ENCODE measurements around the gene SALL4. TPM values are rescaled to one million over a fixed set of nuclear protein-coding genes. Genes with fewer than 3 reads are reported as not detected.
"Not testable (repeated sequence)": the region's sequence is repeated elsewhere in the genome, so short reads cannot be mapped to it uniquely, and the experiment has no call there.

The SALL4 gene
- not detected for total RNA-seq

DNA sequence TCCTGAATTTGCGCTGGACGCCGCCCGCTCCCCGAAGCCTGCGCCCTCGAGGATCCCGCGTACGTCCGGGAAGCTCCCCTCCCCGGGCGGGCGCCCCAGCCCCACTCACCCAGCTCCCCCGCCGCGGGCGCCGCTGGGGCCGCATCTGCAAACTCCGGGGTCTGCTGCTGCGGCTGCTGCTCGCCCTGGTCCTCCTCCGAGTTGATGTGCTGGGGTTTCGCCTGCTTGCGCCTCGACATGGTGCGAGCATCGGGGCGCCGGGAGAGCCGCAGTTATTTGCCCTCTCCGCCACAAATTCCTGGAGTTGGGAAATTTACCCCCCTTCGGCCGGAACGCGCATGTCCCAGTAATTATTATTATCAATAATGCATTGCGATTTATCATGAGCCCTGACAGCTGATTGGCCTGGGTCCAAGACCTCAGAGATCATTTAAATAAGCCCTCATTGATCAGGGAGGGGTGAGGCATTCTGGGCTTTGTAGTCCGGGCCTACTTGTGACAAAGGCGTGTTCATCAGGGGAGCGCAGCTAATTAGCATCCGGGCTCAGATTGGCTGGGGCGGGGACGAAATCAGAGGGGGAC, at the start of gene SALL4:
TSS of gene SALL4 (minus strand) at position 352 of the 582 bp plus-strand sequence. CDS start at position 239, 113 bp downstream.
- H3K36me3 Mint-ChIP-seq (ENCODE audit: low read depth), result no peaks in the 10 kb centered on the region
- no peak within 1 kb of the TSS for H3K27ac Mint-ChIP-seq
- POLR2A ChIA-PET, result no interaction called here
- H3K27me3 Mint-ChIP-seq, result peaks cover 68% of the 10 kb centered on the region
- H3K9me3 Mint-ChIP-seq, result no peaks in the 10 kb centered on the region
- no peak within 1 kb of the TSS for H3K4me3 Mint-ChIP-seq
- CTCF ChIA-PET, result no interaction called here
- H3K4me1 Mint-ChIP-seq, result peaks cover 6% of the 10 kb centered on the region
- DNase-seq, result no peak

DNA sequence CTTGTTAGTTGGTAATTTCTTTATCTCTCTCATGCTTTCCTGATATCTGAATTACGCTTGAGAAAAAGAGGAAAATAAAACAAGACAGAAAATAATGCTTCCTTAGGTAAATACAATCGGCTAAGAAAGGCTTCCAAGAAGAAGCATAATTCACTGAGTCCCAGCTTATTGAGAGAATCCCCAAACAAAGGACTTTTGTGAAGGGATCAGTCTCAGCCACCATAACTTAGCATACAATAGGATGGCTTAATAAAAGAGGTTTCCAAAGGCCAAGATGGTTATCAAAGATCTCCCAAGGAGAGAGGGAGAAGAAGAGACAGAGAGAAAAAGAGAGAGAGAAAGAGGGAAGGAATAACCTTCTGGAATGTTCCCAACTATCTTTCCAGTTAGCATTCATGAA, 46.0 kb upstream of the SALL4 start:
- peaks cover 2% of the 10 kb centered on the region for H3K27me3 Mint-ChIP-seq
- CTCF ChIA-PET, result no interaction called here
- no peak overlapping the region for H3K27ac Mint-ChIP-seq
- POLR2A ChIA-PET, result no interaction called here
- no peak overlapping the region for H3K4me3 Mint-ChIP-seq
- DNase-seq, result no peak
- H3K4me1 Mint-ChIP-seq, result no peaks in the 10 kb centered on the region
- H3K9me3 Mint-ChIP-seq, result no peaks in the 10 kb centered on the region
- H3K36me3 Mint-ChIP-seq (ENCODE audit: low read depth), result no peaks in the 10 kb centered on the region

DNA sequence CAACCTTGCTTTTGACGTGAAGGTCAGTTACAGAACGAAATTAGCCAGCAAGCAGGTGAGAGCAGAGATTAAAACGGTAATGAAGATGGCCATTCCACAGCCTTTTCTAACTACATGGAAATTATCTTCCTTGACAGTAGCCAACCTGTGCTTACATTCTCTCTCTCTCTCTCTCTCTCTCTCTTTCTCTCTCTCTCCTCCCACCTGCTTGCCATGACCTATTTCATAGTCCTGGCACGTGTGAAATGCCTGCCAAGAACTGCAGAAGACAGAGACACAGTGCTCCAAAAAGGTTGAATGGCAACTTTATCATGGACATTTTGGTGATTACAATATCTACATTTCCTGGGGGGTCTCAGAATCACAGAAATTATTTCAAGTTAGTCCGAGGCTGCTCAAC, 38.5 kb upstream of the SALL4 start:
- POLR2A ChIA-PET, result no interaction called here
- CTCF ChIA-PET, result no interaction called here
- Mint-ChIP-seq H3K4me1 (no peaks in the 10 kb centered on the region), H3K27me3 (peaks cover 5% of the 10 kb centered on the region), H3K9me3 (no peaks in the 10 kb centered on the region), H3K4me3 (no peak overlapping the region), H3K36me3 (ENCODE audit: low read depth) (no peaks in the 10 kb centered on the region), H3K27ac (no peak overlapping the region)
- no peak for DNase-seq

DNA sequence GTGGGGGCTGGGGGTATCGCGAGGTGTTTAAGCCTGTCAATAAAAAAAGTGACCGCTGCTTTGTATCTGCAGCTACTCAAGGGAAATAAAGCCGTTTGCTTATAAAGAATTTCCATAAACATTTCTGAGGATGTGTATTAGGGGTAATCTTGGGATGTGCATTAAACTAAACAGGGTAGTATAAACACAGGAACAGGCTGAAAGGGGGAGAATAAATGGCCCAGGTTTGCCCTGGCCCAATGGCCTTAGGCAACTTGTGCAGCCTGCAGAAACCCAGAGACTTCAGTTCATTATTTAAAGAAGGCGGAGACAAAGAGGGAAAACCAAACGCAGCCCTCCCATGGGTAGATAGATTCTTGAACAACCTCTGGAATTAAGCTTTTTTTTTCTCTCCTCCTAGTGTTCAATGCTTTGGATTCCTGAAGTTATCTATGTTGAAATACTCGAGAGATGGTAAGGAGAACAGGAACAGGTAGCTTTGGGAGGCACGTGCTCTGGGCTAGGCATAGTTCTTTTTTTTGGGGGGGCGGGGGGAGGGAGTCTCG, 35.6 kb upstream of the SALL4 start:
- no peaks in the 10 kb centered on the region for H3K4me1 Mint-ChIP-seq
- CTCF ChIA-PET, result no interaction called here
- POLR2A ChIA-PET, result no interaction called here
- no peak overlapping the region for H3K4me3 Mint-ChIP-seq
- no peaks in the 10 kb centered on the region for H3K36me3 Mint-ChIP-seq (ENCODE audit: low read depth)
- no peak overlapping the region for H3K27ac Mint-ChIP-seq
- H3K9me3 Mint-ChIP-seq, result no peaks in the 10 kb centered on the region
- no peak for DNase-seq
- H3K27me3 Mint-ChIP-seq, result peaks cover 2% of the 10 kb centered on the region

DNA sequence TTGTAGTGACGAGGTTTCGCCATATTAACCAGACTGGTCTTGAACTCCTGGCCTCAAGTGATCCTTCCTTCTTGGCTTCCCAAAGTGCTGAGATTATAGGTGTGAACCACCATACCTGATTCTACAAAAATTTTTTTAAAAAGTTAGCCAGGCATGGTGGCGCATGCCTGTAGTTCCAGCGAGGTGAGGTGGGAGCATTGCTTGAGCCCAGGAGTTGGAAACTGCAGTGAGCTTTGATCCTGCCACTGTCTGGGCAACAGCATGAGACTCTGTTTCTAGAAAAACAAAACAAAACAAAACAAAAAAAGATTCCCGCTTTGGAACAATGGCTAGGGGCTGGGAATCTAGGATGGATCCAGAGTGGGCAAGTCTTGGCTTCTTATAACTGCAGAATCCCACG, 35.1 kb upstream of the SALL4 start:
- Mint-ChIP-seq H3K27me3 (peaks cover 2% of the 10 kb centered on the region), H3K27ac (no peak overlapping the region), H3K4me1 (no peaks in the 10 kb centered on the region), H3K4me3 (no peak overlapping the region), H3K9me3 (no peaks in the 10 kb centered on the region), H3K36me3 (ENCODE audit: low read depth) (no peaks in the 10 kb centered on the region)
- POLR2A ChIA-PET, result no interaction called here
- CTCF ChIA-PET, result interaction anchor here (0.7 kb wide), 1 partner anchor 207 kb away, joined by 4 read pairs; no protein-coding TSS in a partner anchor
- no peak for DNase-seq

DNA sequence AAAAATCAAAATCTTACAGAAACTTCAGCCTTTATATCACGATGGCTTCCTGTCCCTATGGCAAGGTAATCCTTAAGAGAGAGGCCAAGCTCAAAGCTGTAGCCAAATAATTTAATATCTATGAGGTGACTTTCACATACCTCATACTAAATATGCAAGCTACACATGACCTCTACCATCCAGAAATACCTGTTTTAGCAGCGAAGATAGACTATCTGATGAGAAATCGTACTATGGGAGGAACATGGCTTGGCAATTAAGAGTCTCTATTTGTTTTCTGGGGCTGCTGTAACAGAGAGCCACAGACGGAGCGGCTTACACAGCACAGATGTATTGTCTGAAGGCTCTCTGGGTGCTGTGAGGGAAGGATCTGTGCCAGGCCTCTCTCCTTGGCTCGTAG, 31.0 kb upstream of the SALL4 start:
- ChIA-PET POLR2A (no interaction called here), CTCF (no interaction called here)
- no peaks in the 10 kb centered on the region for H3K4me1 Mint-ChIP-seq
- no peaks in the 10 kb centered on the region for H3K9me3 Mint-ChIP-seq
- DNase-seq, result no peak
- peaks cover 7% of the 10 kb centered on the region for H3K27me3 Mint-ChIP-seq
- H3K36me3 Mint-ChIP-seq (ENCODE audit: low read depth), result no peaks in the 10 kb centered on the region
- H3K4me3 Mint-ChIP-seq, result no peak overlapping the region
- H3K27ac Mint-ChIP-seq, result no peak overlapping the region

DNA sequence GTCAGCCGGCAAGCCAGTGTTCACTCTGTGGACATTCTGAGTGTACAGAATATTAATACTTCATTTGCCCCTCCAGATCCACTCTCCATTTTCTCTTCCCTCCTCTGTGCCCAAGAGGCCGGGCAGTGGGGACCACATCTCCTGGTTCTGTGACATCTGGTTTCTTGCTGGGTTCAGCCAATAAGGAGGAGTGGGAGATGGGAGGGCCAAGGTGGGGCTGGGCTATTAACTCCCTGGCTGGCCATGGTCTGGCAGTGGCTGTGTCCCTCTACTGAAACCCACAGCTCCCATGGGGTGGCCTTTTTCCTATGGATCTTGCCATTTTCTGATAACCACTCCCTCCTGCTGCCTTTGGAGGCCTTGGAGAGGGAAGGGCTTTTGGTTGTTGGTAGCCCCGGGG, 30.0 kb upstream of the SALL4 start:
- POLR2A ChIA-PET, result no interaction called here
- no peaks in the 10 kb centered on the region for H3K9me3 Mint-ChIP-seq

DNA sequence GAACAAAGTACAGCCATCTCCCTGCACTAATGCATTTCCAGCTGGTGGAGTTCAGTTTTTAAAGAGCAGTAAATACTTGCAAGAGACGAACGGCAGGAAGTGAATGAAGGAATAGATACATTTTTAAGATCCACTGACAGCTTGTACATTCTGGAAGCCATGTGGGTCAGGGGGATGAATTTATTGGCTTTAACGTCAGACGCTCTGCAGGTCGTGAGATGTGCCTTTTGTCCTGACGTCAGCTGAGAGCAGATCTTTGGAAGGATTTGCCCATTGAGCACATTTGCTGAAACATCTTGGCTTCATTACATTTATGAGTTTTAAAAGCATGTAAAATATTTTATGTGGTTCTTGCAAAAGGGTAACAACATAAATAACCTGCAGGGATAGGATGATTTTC, 29.5 kb upstream of the SALL4 start:
- Mint-ChIP-seq H3K36me3 (ENCODE audit: low read depth) (no peaks in the 10 kb centered on the region), H3K4me1 (no peaks in the 10 kb centered on the region), H3K27me3 (peaks cover 7% of the 10 kb centered on the region), H3K27ac (no peak overlapping the region), H3K4me3 (no peak overlapping the region), H3K9me3 (no peaks in the 10 kb centered on the region)
- ChIA-PET POLR2A (no interaction called here), CTCF (no interaction called here)
- DNase-seq, result no peak

More for the DNA sequence above, 30.0 kb upstream of the SALL4 start:
- Mint-ChIP-seq H3K36me3 (ENCODE audit: low read depth) (no peaks in the 10 kb centered on the region), H3K27me3 (peaks cover 7% of the 10 kb centered on the region), H3K4me3 (no peak overlapping the region), H3K27ac (no peak overlapping the region), H3K4me1 (no peaks in the 10 kb centered on the region)
- no peak for DNase-seq
- CTCF ChIA-PET, result no interaction called here

DNA sequence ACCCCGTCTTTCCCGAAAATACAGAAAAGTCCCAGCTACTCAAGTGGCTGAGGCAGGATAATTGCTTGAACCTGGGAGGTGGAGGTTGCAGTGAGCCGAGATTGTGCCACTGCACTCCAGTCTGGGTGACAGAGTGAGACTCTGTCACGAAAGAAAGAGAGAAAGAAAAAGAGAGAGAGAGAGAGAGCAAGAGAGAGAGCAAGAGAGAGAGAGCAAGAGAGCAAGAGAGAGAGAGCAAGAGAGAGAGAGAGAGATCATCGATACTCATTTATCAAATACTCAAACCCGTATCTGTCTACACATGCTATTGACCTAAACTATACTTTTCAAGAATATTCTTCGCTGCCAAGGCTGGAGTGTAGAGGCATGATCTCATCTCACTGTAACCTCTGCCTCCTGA, 28.2 kb upstream of the SALL4 start:
- no peak for DNase-seq
- H3K9me3 Mint-ChIP-seq, result no peaks in the 10 kb centered on the region
- H3K36me3 Mint-ChIP-seq (ENCODE audit: low read depth), result no peaks in the 10 kb centered on the region
- peaks cover 5% of the 10 kb centered on the region for H3K27me3 Mint-ChIP-seq
- no peak overlapping the region for H3K4me3 Mint-ChIP-seq
- ChIA-PET CTCF (no interaction called here), POLR2A (no interaction called here)
- H3K4me1 Mint-ChIP-seq, result no peaks in the 10 kb centered on the region
- H3K27ac Mint-ChIP-seq, result no peak overlapping the region

DNA sequence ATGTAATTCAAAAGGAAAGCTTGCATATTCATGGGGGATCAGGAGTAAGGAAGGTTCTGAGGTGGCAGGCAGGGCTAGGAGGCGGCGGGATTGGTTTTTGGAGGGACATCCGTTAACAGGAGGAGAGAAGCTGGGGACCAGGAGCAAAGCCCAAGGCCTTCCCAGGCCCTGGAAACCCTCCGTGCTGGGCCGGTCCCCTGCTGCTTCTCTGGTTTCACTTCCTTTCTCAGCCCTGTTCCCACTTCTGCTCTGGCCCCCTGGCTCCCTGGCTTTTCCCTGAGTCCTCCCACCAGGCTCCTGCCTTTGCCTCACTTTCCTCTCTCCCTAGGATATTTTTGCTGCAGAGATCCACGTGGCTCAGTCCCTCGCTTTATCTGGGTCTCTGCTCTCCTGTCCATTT, 26.4 kb upstream of the SALL4 start:
- H3K36me3 Mint-ChIP-seq (ENCODE audit: low read depth), result no peaks in the 10 kb centered on the region
- POLR2A ChIA-PET, result no interaction called here
- CTCF ChIA-PET, result no interaction called here
- H3K27me3 Mint-ChIP-seq, result peaks cover 5% of the 10 kb centered on the region
- H3K4me1 Mint-ChIP-seq, result no peaks in the 10 kb centered on the region
- H3K27ac Mint-ChIP-seq, result no peak overlapping the region
- H3K4me3 Mint-ChIP-seq, result no peak overlapping the region
- no peaks in the 10 kb centered on the region for H3K9me3 Mint-ChIP-seq
- no peak for DNase-seq

DNA sequence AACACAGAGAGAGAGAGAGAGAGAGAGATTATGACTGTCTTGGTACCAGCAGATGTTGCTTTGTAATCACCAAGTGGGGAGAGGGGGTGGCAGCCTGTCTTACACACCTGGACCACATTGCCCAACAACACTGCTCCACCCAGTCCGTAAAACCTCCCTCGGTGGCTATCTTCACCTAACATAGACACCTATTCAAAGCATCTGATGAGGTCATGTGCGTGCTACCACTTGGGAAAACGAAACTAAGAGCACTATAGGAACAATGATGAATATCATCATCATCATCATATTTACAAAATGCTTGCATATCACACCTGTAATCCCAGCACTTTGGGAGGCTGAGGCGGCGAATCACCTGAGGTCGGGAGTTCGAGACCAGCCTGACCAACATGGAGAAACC, 24.1 kb upstream of the SALL4 start:
- no peaks in the 10 kb centered on the region for H3K9me3 Mint-ChIP-seq

DNA sequence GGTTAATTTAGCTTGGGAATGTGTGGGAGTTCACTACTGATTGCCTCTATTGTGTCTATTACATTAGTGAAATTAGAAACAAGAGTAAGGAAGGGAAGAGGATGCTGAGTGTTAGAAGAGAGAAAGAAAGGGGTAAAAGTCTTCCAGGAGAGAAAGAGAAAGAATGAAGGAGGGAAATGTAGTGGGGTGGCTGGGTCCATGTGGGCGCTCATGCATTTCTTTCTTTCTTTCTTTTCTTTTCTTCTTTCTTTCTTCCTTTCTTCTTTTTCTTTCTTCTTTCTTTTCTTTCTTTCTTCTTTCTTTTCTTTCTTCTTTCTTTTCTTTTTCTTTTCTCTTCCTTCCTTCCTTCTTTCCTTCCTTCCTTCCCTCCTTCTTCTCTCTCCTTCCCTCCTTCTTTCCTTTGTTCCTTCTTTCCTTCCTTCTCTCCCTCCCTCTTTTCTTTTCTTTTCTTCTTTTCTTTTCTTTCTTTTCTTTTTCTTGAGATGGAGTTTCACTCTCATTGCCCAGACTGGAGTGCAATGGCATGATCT, 16.2 kb upstream of the SALL4 start:
- no peak overlapping the region for H3K4me3 Mint-ChIP-seq
- no peak for DNase-seq
- no peaks in the 10 kb centered on the region for H3K9me3 Mint-ChIP-seq
- no peaks in the 10 kb centered on the region for H3K4me1 Mint-ChIP-seq
- peaks cover 8% of the 10 kb centered on the region for H3K27me3 Mint-ChIP-seq
- CTCF ChIA-PET, result no interaction called here
- no peaks in the 10 kb centered on the region for H3K36me3 Mint-ChIP-seq (ENCODE audit: low read depth)
- POLR2A ChIA-PET, result no interaction called here
- no peak overlapping the region for H3K27ac Mint-ChIP-seq

More for the DNA sequence above, 24.1 kb upstream of the SALL4 start:
- ChIA-PET POLR2A (no interaction called here), CTCF (no interaction called here)
- H3K4me1 Mint-ChIP-seq, result no peaks in the 10 kb centered on the region
- no peak overlapping the region for H3K4me3 Mint-ChIP-seq
- no peak for DNase-seq
- peaks cover 5% of the 10 kb centered on the region for H3K27me3 Mint-ChIP-seq
- no peaks in the 10 kb centered on the region for H3K36me3 Mint-ChIP-seq (ENCODE audit: low read depth)
- no peak overlapping the region for H3K27ac Mint-ChIP-seq

DNA sequence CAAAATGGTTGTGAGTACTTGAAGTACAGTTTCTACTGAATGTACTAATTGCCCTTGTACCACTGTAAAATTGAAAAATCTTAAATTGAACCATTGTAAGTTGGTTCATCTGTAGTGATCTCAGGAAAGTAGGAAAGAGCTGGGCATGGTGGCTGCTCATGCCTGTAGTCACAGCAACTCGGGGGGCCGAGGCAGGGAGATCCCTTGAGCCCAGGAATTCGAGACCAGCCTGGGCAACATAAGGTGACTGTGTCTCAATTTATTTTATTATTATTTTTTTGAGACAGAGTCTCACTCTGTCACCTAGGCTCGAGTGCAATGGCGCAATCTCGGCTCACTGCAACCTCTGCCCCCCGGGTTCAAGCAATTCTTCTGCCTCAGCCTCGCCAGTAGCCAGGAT, 14.5 kb upstream of the SALL4 start:
- POLR2A ChIA-PET, result not testable (repeated sequence)

DNA sequence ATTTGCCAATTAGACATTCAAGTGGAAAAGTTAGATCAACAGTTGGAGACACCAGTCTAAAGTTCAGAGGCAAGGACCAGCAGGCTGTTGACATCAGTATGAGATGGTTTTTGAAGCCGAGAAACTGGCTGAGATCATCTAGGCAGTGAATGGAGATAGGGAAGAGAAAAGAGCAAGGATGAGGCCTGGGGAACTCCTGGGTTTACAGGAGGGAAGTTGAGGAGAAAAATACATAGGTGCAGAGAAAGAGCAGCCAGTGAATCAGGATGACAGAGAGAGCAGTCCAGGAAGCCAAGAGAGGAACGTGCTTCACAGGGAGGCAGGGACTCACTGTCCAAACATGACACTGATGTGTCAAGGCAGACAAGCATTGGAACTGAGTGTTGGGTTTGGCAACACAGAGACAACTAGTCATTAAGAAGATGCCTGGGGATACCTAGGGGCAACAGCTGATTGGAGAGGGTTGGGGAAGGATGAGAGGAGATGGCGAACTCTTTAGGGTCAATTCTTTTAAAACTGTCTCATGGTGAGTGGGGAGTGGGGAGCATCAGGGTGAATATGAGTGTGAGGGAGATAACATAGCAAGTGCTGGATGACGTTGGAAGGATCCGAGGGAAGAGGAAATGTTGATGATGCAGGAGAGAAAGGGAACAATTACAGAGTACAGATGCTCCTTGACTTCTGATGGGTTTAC, 13.2 kb upstream of the SALL4 start:
- Mint-ChIP-seq H3K4me1 (no peaks in the 10 kb centered on the region), H3K9me3 (no peaks in the 10 kb centered on the region), H3K36me3 (ENCODE audit: low read depth) (no peaks in the 10 kb centered on the region), H3K27me3 (peaks cover 12% of the 10 kb centered on the region), H3K27ac (no peak overlapping the region), H3K4me3 (no peak overlapping the region)
- no peak for DNase-seq
- CTCF ChIA-PET, result no interaction called here
- POLR2A ChIA-PET, result no interaction called here

More for the DNA sequence above, 14.5 kb upstream of the SALL4 start:
- H3K4me1 Mint-ChIP-seq; H3K27me3 Mint-ChIP-seq; H3K27ac Mint-ChIP-seq; H3K9me3 Mint-ChIP-seq; H3K36me3 Mint-ChIP-seq (ENCODE audit: low read depth); DNase-seq; H3K4me3 Mint-ChIP-seq; CTCF ChIA-PET: not testable (repeated sequence)
